ENCODE measurements around the gene VPS13D.

Gene VPS13D

GRCh38 chr1:12475101-12475500 is 245.3 kb downstream of the VPS13D start:
- DNase-seq, result no peak

GRCh38 chr1:12475530-12475934 is 245.7 kb downstream of the VPS13D start:
- no peak for DNase-seq

- no peak for DNase-seq
These were observed 246.1 kb downstream of the VPS13D start for GRCh38 chr1:12475947-12476346.

GRCh38 chr1:12477314-12477713 is 247.5 kb downstream of the VPS13D start:
- DNase-seq, result no peak

- peak; percentile 90 to 97 for DNase-seq
These were observed 248.2 kb downstream of the VPS13D start for GRCh38 chr1:12477936-12478611.

- no peak for DNase-seq
These were observed 248.8 kb downstream of the VPS13D start for GRCh38 chr1:12478612-12478985.

GRCh38 chr1:12479311-12479710 is 249.5 kb downstream of the VPS13D start:
- DNase-seq, result no peak

- no peak for DNase-seq
These were observed 250.2 kb downstream of the VPS13D start for GRCh38 chr1:12480041-12480440.

- peak in 1 of 2 experiments; percentile 34 for DNase-seq
These were observed 251.0 kb downstream of the VPS13D start for GRCh38 chr1:12480748-12481362.

- DNase-seq, result no peak
These were observed 252.1 kb downstream of the VPS13D start for GRCh38 chr1:12481928-12482327.

GRCh38 chr1:12482988-12483387 is 253.2 kb downstream of the VPS13D start:
- DNase-seq, result no peak

GRCh38 chr1:12485231-12486058 is 255.6 kb downstream of the VPS13D start:
- no peak for DNase-seq

GRCh38 chr1:12486059-12486341 is 256.2 kb downstream of the VPS13D start:
- no peak for DNase-seq

- no peak for DNase-seq
These were observed 256.7 kb downstream of the VPS13D start for GRCh38 chr1:12486401-12487005.

GRCh38 chr1:12487520-12487919 is 257.7 kb downstream of the VPS13D start:
- no peak for DNase-seq

GRCh38 chr1:12488666-12489354 is 259.0 kb downstream of the VPS13D start:
- DNase-seq, result no peak

- no peak for DNase-seq
These were observed 260.8 kb downstream of the VPS13D start for GRCh38 chr1:12490532-12491142.

- DNase-seq, result no peak
These were observed 261.8 kb downstream of the VPS13D start for GRCh38 chr1:12491656-12492055.

GRCh38 chr1:12495725-12496124 is 265.9 kb downstream of the VPS13D start:
- DNase-seq, result no peak

- DNase-seq, result no peak
These were observed 266.5 kb downstream of the VPS13D start for GRCh38 chr1:12496154-12496961.

GRCh38 chr1:12499539-12500240 is 269.9 kb downstream of the VPS13D start:
- DNase-seq, result no peak
